Measurements from ENCODE around the gene VWF. TPM values are rescaled to one million over a fixed set of nuclear protein-coding genes. Genes with fewer than 3 reads are reported as not detected.

The VWF gene
- total and polyA plus RNA-seq, 2 of the 13 experiments (the other 11 are each of a cell fraction or from before 2014, with no cell fraction given), result 0.20 to 0.25 TPM

DNA sequence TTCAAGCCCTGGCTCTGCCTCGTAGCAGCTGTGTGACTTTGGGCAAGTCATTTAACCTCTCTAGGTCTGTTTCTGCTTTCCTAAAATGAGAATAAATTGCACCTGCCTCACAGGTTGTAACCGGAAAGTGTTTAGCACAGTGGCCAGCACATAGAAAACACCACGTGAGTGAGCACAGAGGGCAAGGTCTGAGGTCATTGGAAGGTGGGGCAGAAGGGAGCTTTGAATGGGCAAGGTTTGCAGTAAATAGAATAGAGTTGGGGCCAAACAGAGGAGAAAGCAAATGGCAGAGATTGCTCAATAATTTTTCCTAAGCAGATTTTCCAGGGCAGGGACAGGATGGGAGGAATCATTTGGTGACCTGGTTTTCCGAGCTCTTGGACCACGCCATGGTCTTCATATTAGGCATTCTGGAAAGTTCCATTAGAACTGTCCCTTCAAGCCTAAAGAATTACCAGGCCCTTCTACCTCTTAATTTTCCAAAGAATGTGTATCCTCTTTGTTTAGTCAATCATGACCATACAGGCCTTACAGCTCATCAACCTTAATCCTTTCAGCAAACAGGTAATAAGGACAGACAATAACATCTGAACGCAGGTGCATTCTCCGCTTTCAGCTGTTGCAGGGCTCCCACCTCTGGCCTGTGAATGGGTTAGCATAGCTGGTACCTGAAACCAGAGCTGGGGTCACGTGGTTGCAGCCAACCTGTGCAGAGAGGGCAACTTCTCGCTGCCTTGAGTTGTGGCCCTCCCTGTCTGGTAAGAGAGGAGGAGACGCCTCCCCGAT, 53.8 kb downstream of the VWF start (continued):
- TF ChIP-seq UBTF (CRISPR knock-in tag; IDR thresholded peaks at IDR 0.05) (no peak), HOXA3 (CRISPR knock-in tag; IDR thresholded peaks at IDR 0.05) (0 out of 2 replicates have a peak, but pooled peaks have one; percentile 7), ZNF768 (CRISPR knock-in tag; IDR thresholded peaks at IDR 0.05) (peak; percentile 50; the same call in 1 of the 2 replicates), GTF3A (CRISPR knock-in tag; conservative IDR thresholded peaks at IDR 0.05) (no peak), ZNF124 (CRISPR knock-in tag; IDR thresholded peaks at IDR 0.05) (no peak), THAP11 (CRISPR knock-in tag; IDR thresholded peaks at IDR 0.05) (peak; percentile 50; the same call in 1 of the 2 replicates), ZNF839 (CRISPR knock-in tag; IDR thresholded peaks at IDR 0.05; ENCODE audit: borderline replicate concordance) (no peak), MAFK (conservative IDR thresholded peaks at IDR 0.05 in 1 of 2, IDR thresholded peaks at IDR 0.05 in 1 of 2; ENCODE audit: low read length in 2 of 2) (no peak), ZBTB10 (CRISPR knock-in tag; IDR thresholded peaks at IDR 0.05; ENCODE audit: borderline replicate concordance) (no peak), PRMT3 (CRISPR knock-in tag; IDR thresholded peaks at IDR 0.05; ENCODE audit: borderline replicate concordance, low read depth) (no peak), GATA4 (IDR thresholded peaks at IDR 0.05; ENCODE audit: borderline replicate concordance, low read depth) (no peak), ZNF432 (CRISPR knock-in tag; IDR thresholded peaks at IDR 0.05; ENCODE audit: borderline replicate concordance) (no peak)
- TF ChIP-seq, protein P1, sequence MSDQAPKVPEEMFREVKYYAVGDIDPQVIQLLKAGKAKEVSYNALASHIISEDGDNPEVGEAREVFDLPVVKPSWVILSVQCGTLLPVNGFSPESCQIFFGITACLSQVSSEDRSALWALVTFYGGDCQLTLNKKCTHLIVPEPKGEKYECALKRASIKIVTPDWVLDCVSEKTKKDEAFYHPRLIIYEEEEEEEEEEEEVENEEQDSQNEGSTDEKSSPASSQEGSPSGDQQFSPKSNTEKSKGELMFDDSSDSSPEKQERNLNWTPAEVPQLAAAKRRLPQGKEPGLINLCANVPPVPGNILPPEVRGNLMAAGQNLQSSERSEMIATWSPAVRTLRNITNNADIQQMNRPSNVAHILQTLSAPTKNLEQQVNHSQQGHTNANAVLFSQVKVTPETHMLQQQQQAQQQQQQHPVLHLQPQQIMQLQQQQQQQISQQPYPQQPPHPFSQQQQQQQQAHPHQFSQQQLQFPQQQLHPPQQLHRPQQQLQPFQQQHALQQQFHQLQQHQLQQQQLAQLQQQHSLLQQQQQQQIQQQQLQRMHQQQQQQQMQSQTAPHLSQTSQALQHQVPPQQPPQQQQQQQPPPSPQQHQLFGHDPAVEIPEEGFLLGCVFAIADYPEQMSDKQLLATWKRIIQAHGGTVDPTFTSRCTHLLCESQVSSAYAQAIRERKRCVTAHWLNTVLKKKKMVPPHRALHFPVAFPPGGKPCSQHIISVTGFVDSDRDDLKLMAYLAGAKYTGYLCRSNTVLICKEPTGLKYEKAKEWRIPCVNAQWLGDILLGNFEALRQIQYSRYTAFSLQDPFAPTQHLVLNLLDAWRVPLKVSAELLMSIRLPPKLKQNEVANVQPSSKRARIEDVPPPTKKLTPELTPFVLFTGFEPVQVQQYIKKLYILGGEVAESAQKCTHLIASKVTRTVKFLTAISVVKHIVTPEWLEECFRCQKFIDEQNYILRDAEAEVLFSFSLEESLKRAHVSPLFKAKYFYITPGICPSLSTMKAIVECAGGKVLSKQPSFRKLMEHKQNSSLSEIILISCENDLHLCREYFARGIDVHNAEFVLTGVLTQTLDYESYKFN (CRISPR knock-in tag; conservative IDR thresholded peaks at IDR 0.05), result peak; percentile 81
- TF ChIP-seq, protein P2, sequence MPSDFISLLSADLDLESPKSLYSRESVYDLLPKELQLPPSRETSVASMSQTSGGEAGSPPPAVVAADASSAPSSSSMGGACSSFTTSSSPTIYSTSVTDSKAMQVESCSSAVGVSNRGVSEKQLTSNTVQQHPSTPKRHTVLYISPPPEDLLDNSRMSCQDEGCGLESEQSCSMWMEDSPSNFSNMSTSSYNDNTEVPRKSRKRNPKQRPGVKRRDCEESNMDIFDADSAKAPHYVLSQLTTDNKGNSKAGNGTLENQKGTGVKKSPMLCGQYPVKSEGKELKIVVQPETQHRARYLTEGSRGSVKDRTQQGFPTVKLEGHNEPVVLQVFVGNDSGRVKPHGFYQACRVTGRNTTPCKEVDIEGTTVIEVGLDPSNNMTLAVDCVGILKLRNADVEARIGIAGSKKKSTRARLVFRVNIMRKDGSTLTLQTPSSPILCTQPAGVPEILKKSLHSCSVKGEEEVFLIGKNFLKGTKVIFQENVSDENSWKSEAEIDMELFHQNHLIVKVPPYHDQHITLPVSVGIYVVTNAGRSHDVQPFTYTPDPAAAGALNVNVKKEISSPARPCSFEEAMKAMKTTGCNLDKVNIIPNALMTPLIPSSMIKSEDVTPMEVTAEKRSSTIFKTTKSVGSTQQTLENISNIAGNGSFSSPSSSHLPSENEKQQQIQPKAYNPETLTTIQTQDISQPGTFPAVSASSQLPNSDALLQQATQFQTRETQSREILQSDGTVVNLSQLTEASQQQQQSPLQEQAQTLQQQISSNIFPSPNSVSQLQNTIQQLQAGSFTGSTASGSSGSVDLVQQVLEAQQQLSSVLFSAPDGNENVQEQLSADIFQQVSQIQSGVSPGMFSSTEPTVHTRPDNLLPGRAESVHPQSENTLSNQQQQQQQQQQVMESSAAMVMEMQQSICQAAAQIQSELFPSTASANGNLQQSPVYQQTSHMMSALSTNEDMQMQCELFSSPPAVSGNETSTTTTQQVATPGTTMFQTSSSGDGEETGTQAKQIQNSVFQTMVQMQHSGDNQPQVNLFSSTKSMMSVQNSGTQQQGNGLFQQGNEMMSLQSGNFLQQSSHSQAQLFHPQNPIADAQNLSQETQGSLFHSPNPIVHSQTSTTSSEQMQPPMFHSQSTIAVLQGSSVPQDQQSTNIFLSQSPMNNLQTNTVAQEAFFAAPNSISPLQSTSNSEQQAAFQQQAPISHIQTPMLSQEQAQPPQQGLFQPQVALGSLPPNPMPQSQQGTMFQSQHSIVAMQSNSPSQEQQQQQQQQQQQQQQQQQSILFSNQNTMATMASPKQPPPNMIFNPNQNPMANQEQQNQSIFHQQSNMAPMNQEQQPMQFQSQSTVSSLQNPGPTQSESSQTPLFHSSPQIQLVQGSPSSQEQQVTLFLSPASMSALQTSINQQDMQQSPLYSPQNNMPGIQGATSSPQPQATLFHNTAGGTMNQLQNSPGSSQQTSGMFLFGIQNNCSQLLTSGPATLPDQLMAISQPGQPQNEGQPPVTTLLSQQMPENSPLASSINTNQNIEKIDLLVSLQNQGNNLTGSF (CRISPR knock-in tag; IDR thresholded peaks at IDR 0.05), result no peak

All from HepG2 (cell line).